ENCODE results near the gene GLT8D2. TPM values are rescaled to one million over a fixed set of nuclear protein-coding genes. Genes with fewer than 3 reads are reported as not detected.

Gene GLT8D2
- total and polyA plus RNA-seq, 2 of the 13 experiments (the other 11 are each of a cell fraction or from before 2014, with no cell fraction given) = not detected

- no peaks in the 10 kb centered on the region for H4K20me1 ChIP-seq (ENCODE audit: insufficient read depth, low read length)
- no TSS peak for BruUV-seq (replicated peaks)
- H3K4me2 ChIP-seq (ENCODE audit: low read depth, low read length) = no peak overlapping the region
- FAIRE-seq (no peak), ATAC-seq (no peak), DNase-seq (ENCODE audit: low spot score) (no peak)
- ChIA-PET POLR2A (no interaction called here), CTCF (ENCODE audit: low intra/inter-chr PET ratio, low total read pairs) (no interaction called here)
- 5% methylated on average over 2 of the region's 2 CpGs for WGBS (ENCODE audit: low lambda C conversion rate)
- H3K9me3 ChIP-seq (ENCODE audit: low read length) = no peaks in the 10 kb centered on the region
- no peak overlapping the region for H3K27ac ChIP-seq (ENCODE audit: extremely low read length, insufficient read depth, low read length)
- H3K36me3 ChIP-seq (replicated peaks in 1 of 2; ENCODE audit: control insufficient read depth in 1 of 2, insufficient read depth in 2 of 2, low read length in 2 of 2) = no peaks in the 10 kb centered on the region
- H3K4me1 ChIP-seq (ENCODE audit: insufficient read depth, low read length) = no peaks in the 10 kb centered on the region
- H3K79me2 ChIP-seq (ENCODE audit: insufficient read depth, low read length) = no peaks in the 10 kb centered on the region
- TF ChIP-seq ZNF552 (CRISPR knock-in tag; IDR thresholded peaks at IDR 0.05; ENCODE audit: borderline replicate concordance) = no peak
- TF ChIP-seq, protein P1, sequence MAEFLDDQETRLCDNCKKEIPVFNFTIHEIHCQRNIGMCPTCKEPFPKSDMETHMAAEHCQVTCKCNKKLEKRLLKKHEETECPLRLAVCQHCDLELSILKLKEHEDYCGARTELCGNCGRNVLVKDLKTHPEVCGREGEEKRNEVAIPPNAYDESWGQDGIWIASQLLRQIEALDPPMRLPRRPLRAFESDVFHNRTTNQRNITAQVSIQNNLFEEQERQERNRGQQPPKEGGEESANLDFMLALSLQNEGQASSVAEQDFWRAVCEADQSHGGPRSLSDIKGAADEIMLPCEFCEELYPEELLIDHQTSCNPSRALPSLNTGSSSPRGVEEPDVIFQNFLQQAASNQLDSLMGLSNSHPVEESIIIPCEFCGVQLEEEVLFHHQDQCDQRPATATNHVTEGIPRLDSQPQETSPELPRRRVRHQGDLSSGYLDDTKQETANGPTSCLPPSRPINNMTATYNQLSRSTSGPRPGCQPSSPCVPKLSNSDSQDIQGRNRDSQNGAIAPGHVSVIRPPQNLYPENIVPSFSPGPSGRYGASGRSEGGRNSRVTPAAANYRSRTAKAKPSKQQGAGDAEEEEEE (CRISPR knock-in tag; IDR thresholded peaks at IDR 0.05; ENCODE audit: borderline replicate concordance) = no peak
- TF ChIP-seq TOE1 (CRISPR knock-in tag; IDR thresholded peaks at IDR 0.05) = no peak
- TF ChIP-seq NR2C2 (CRISPR knock-in tag; IDR thresholded peaks at IDR 0.05; ENCODE audit: borderline replicate concordance) = no peak
- TF ChIP-seq BCL6 (CRISPR knock-in tag; IDR thresholded peaks at IDR 0.05) = no peak
- no peak for TF ChIP-seq ZNF180 (CRISPR knock-in tag; IDR thresholded peaks at IDR 0.05; ENCODE audit: borderline replicate concordance, low read depth)
- TF ChIP-seq THYN1 (CRISPR knock-in tag; IDR thresholded peaks at IDR 0.05; ENCODE audit: borderline replicate concordance, low read depth) = no peak
- in situ Hi-C loops (cut with HindIII; ENCODE audit: extremely low pct_ligation_motif_present, low pct_unique_long_range_greater_than_20kb) (no loop called here), intact Hi-C loops (cut with micrococcal nuclease; ENCODE audit: unreplicated experiment) (no loop called here)
- H2AFZ ChIP-seq (ENCODE audit: low read length) = no peak overlapping the region
- H3K9ac ChIP-seq (ENCODE audit: insufficient read depth, low read depth, low read length) = no peak overlapping the region
- H3K4me3 ChIP-seq (replicated peaks in 1 of 3; ENCODE audit: insufficient read depth in 1 of 3, low read depth in 2 of 3, low read length in 3 of 3) = no peak overlapping the region
- H3K27me3 ChIP-seq (ENCODE audit: control insufficient read depth in 1 of 2, insufficient read depth in 2 of 2, low read length in 2 of 2) = peaks cover 0 to 21% of the 10 kb centered on the region in 2 experiments; a peak in 2 of 5 replicates
These were observed 24.2 kb downstream of the GLT8D2 start for GRCh38 chr12:104025771-104026170.

DNA sequence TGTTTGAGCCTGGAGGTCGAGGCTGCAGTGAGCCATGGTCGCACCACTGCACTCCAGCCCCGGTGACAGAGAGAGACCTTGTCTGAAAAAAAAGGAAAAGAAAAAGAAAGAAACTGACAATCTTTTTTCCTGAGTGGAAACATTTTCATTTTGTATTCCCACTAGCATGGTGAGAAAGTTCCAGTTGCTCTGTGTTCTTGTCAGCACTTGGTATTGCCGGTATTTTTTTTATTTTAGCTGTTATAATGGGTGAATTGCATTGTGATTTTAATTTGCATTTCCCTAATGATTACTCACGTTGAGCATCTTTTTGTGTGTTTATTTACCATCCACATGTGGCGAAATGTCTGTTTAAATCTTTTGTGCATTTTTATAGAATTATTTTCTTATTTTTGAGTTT lies 25.6 kb downstream of the GLT8D2 start:
- no peaks in the 10 kb centered on the region for H3K79me2 ChIP-seq (ENCODE audit: insufficient read depth, low read length)
- H3K27me3 ChIP-seq (ENCODE audit: control insufficient read depth in 1 of 2, insufficient read depth in 2 of 2, low read length in 2 of 2) = peaks cover 0 to 21% of the 10 kb centered on the region in 2 experiments; a peak in 2 of 5 replicates
- no peak overlapping the region for H3K4me3 ChIP-seq (replicated peaks in 1 of 3; ENCODE audit: insufficient read depth in 1 of 3, low read depth in 2 of 3, low read length in 3 of 3)
- WGBS (ENCODE audit: low lambda C conversion rate) = 26% methylated on average over 6 of the region's 6 CpGs
- no peak overlapping the region for H3K9ac ChIP-seq (ENCODE audit: insufficient read depth, low read depth, low read length)
- in situ Hi-C loops (cut with HindIII; ENCODE audit: extremely low pct_ligation_motif_present, low pct_unique_long_range_greater_than_20kb) = no loop called here
- H4K20me1 ChIP-seq (ENCODE audit: insufficient read depth, low read length) = no peaks in the 10 kb centered on the region
- no peaks in the 10 kb centered on the region for H3K4me1 ChIP-seq (ENCODE audit: insufficient read depth, low read length)
- CTCF ChIA-PET (ENCODE audit: low intra/inter-chr PET ratio, low total read pairs) = no interaction called here
- POLR2A ChIA-PET = no interaction called here
- FAIRE-seq (no peak), ATAC-seq (no peak), DNase-seq (ENCODE audit: low spot score) (no peak)
- H3K27ac ChIP-seq (ENCODE audit: extremely low read length, insufficient read depth, low read length) = no peak overlapping the region
- no peak overlapping the region for H3K4me2 ChIP-seq (ENCODE audit: low read depth, low read length)
- no peak overlapping the region for H2AFZ ChIP-seq (ENCODE audit: low read length)
- no peaks in the 10 kb centered on the region for H3K9me3 ChIP-seq (ENCODE audit: low read length)
- peak; percentile 82 for TF ChIP-seq ZNF7 (CRISPR knock-in tag; IDR thresholded peaks at IDR 0.05)
- TF ChIP-seq ARNTL (CRISPR knock-in tag; IDR thresholded peaks at IDR 0.05) = no peak
- no TSS peak for BruUV-seq (replicated peaks)
- no peaks in the 10 kb centered on the region for H3K36me3 ChIP-seq (replicated peaks in 1 of 2; ENCODE audit: control insufficient read depth in 1 of 2, insufficient read depth in 2 of 2, low read length in 2 of 2)
- intact Hi-C loops (cut with micrococcal nuclease; ENCODE audit: unreplicated experiment) = no loop called here
